ENCODE results near the gene TRMT1L. TPM values are rescaled to one million over a fixed set of nuclear protein-coding genes. Genes with fewer than 3 reads are reported as not detected.

The TRMT1L gene
- total RNA-seq, 1 experiment from 2014 or later = 11.3 TPM

DNA sequence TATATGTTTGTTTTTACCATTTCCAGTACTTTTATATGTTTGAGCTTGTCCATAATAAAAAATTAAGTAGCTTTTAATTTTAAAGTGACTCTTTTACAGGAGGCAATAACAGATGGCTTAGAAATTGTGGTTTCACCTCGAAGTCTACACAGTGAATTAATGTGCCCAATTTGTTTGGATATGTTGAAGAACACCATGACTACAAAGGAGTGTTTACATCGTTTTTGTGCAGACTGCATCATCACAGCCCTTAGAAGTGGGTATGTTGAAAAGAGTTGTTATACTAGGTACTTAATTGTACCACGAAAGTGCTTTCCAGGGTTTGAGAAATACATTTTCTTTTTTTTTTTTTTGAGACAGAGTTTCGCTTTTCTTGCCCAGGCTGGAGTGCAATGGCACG is 65.3 kb downstream of the TRMT1L start:
- H3K27ac ChIP-seq (ENCODE audit: low read length) = no peak overlapping the region
- TF ChIP-seq, protein P1, sequence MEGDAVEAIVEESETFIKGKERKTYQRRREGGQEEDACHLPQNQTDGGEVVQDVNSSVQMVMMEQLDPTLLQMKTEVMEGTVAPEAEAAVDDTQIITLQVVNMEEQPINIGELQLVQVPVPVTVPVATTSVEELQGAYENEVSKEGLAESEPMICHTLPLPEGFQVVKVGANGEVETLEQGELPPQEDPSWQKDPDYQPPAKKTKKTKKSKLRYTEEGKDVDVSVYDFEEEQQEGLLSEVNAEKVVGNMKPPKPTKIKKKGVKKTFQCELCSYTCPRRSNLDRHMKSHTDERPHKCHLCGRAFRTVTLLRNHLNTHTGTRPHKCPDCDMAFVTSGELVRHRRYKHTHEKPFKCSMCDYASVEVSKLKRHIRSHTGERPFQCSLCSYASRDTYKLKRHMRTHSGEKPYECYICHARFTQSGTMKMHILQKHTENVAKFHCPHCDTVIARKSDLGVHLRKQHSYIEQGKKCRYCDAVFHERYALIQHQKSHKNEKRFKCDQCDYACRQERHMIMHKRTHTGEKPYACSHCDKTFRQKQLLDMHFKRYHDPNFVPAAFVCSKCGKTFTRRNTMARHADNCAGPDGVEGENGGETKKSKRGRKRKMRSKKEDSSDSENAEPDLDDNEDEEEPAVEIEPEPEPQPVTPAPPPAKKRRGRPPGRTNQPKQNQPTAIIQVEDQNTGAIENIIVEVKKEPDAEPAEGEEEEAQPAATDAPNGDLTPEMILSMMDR (conservative IDR thresholded peaks at IDR 0.05; ENCODE audit: low read depth, low read length) = no peak
- TF ChIP-seq EZH2 (IDR thresholded peaks at IDR 0.05; ENCODE audit: low read length, unreplicated experiment) (no peak), EZH2phosphoT487 (IDR thresholded peaks at IDR 0.05; ENCODE audit: borderline replicate concordance, low read length) (no peak)
- POLR2A ChIA-PET (ENCODE audit: unreplicated experiment) = no interaction called here
- H3K27me3 ChIP-seq (ENCODE audit: low read length) = no peaks in the 10 kb centered on the region
- H3K4me3 ChIP-seq (ENCODE audit: low read length) = no peak overlapping the region
- H3K9ac ChIP-seq (ENCODE audit: low read length) = no peak overlapping the region
- no peak overlapping the region for H2AFZ ChIP-seq (ENCODE audit: low read length)
- H4K20me1 ChIP-seq (ENCODE audit: low read length) = no peaks in the 10 kb centered on the region
- H3K4me1 ChIP-seq (ENCODE audit: insufficient read depth, low read length) = peaks cover 5% of the 10 kb centered on the region; the same call in 1 of the 2 replicates
- H3K36me3 ChIP-seq (ENCODE audit: low read depth, low read length) = 0 out of 2 replicates have a peak, but pooled peaks cover 2% of the 10 kb centered on the region
- ATAC-seq = peak; percentile 63
- no TSS peak for BruUV-seq (replicated peaks)
- H3K4me2 ChIP-seq (ENCODE audit: low read length) = no peak overlapping the region
- DNase-seq = no peak
- CTCF ChIA-PET = interaction anchor here (1.0 kb wide), 1 partner anchor 79 kb away, joined by 3 read pairs; no protein-coding TSS in a partner anchor
- no peaks in the 10 kb centered on the region for H3K9me3 ChIP-seq (ENCODE audit: low read length)
- H3K9me2 ChIP-seq (replicated peaks; ENCODE audit: low read length) = no peaks in the 10 kb centered on the region
- intact Hi-C loops (cut with micrococcal nuclease) = no loop called here
- H3F3A ChIP-seq (ENCODE audit: low read length, unreplicated experiment) = no peaks in the 10 kb centered on the region
- peaks cover 1% of the 10 kb centered on the region; the same call in 1 of the 2 replicates for H3K79me2 ChIP-seq (ENCODE audit: low read length)

DNA sequence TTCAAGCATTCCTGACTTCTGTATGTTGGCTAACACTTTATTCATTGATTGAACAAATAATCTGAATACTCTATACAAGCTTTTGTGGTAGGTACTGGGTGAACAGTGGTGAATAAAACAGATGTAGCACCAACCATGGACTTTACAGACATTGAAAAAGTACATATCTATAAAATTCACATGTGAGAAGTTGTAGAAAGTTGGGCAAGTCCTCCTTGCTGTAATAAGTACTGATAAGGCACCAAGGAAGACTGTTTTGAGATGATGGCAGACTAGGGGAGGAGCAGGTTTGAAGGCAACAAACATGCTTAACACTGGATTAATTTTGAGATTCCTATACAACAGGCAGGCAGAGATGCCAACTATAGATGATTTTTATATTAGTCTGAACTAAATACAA is 69.0 kb downstream of the TRMT1L start:
- Histone ChIP-seq H3K4me1 (ENCODE audit: insufficient read depth, low read length) (no peaks in the 10 kb centered on the region), H4K20me1 (ENCODE audit: low read length) (no peaks in the 10 kb centered on the region), H3K4me2 (ENCODE audit: low read length) (no peak overlapping the region), H3K79me2 (ENCODE audit: low read length) (peaks cover 23% of the 10 kb centered on the region), H3K4me3 (ENCODE audit: low read length) (no peak overlapping the region), H3K27ac (ENCODE audit: low read length) (no peak overlapping the region), H3K9me2 (replicated peaks; ENCODE audit: low read length) (no peaks in the 10 kb centered on the region), H3K9ac (ENCODE audit: low read length) (no peak overlapping the region), H3K36me3 (ENCODE audit: low read depth, low read length) (no peaks in the 10 kb centered on the region), H3K27me3 (ENCODE audit: low read length) (no peaks in the 10 kb centered on the region), H2AFZ (ENCODE audit: low read length) (no peak overlapping the region), H3F3A (ENCODE audit: low read length, unreplicated experiment) (no peaks in the 10 kb centered on the region), H3K9me3 (ENCODE audit: low read length) (no peaks in the 10 kb centered on the region)
- BruUV-seq (replicated peaks) = no TSS peak
- TF ChIP-seq EZH2phosphoT487 (IDR thresholded peaks at IDR 0.05; ENCODE audit: borderline replicate concordance, low read length) (no peak), EZH2 (IDR thresholded peaks at IDR 0.05; ENCODE audit: low read length, unreplicated experiment) (no peak)
- TF ChIP-seq, protein P1 (conservative IDR thresholded peaks at IDR 0.05; ENCODE audit: low read depth, low read length) = no peak
- ChIA-PET POLR2A (ENCODE audit: unreplicated experiment) (no interaction called here), CTCF (no interaction called here)
- no peak for DNase-seq
- intact Hi-C loops (cut with micrococcal nuclease) = no loop called here
- ATAC-seq = no peak

DNA sequence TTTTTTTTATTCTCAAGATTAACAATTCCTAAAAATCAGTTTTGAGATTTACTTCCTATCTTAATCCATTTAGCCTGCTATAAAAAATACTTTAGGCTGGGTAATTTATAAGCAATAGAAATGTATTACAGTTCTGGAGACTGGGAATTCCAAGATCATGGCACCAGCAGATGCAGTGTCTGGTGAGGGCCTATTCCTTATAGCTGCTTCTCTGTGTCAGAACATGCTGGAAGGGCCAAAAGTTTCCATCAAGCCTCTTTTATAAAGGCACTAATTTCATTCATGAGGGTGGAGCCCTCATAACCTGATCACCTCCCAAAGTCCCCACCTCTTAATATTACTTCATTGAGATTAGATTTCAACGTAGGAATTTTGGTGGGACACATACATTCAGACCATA is 69.7 kb downstream of the TRMT1L start:
- H3K9me2 ChIP-seq (replicated peaks; ENCODE audit: low read length) = no peaks in the 10 kb centered on the region
- no peak overlapping the region for H3K4me2 ChIP-seq (ENCODE audit: low read length)
- H3K36me3 ChIP-seq (ENCODE audit: low read depth, low read length) = no peaks in the 10 kb centered on the region
- no peak overlapping the region for H2AFZ ChIP-seq (ENCODE audit: low read length)
- no peaks in the 10 kb centered on the region for H3F3A ChIP-seq (ENCODE audit: low read length, unreplicated experiment)
- DNase-seq = no peak
- H3K27me3 ChIP-seq (ENCODE audit: low read length) = no peaks in the 10 kb centered on the region
- intact Hi-C loops (cut with micrococcal nuclease) = no loop called here
- no peaks in the 10 kb centered on the region for H3K9me3 ChIP-seq (ENCODE audit: low read length)
- H3K9ac ChIP-seq (ENCODE audit: low read length) = no peak overlapping the region
- BruUV-seq (replicated peaks) = no TSS peak
- no peaks in the 10 kb centered on the region for H4K20me1 ChIP-seq (ENCODE audit: low read length)
- ChIA-PET CTCF (no interaction called here), POLR2A (ENCODE audit: unreplicated experiment) (no interaction called here)
- H3K4me1 ChIP-seq (ENCODE audit: insufficient read depth, low read length) = no peaks in the 10 kb centered on the region
- no peak overlapping the region for H3K27ac ChIP-seq (ENCODE audit: low read length)
- no peak for ATAC-seq
- H3K4me3 ChIP-seq (ENCODE audit: low read length) = no peak overlapping the region
- TF ChIP-seq, protein P1 (conservative IDR thresholded peaks at IDR 0.05; ENCODE audit: low read depth, low read length) = no peak
- TF ChIP-seq EZH2 (IDR thresholded peaks at IDR 0.05; ENCODE audit: low read length, unreplicated experiment) (no peak), EZH2phosphoT487 (IDR thresholded peaks at IDR 0.05; ENCODE audit: borderline replicate concordance, low read length) (no peak)
- peaks cover 23% of the 10 kb centered on the region for H3K79me2 ChIP-seq (ENCODE audit: low read length)
